Measurements from ENCODE around the gene INF2.

INF2 gene

GRCh38 chr14:104734051-104734587, 44.7 kb downstream of the INF2 start:
- no peak for TF ChIP-seq YY1 (IDR thresholded peaks at IDR 0.05; ENCODE audit: low read depth)
- TF ChIP-seq MAX (IDR thresholded peaks at IDR 0.05) = no peak
- TF ChIP-seq TEAD4 (IDR thresholded peaks at IDR 0.05) = no peak

- TF ChIP-seq CEBPB (IDR thresholded peaks at IDR 0.05) (no peak), REST (IDR thresholded peaks at IDR 0.05; ENCODE audit: low read depth) (no peak)
Measured at GRCh38 chr14:104734601-104734990, 45.2 kb downstream of the INF2 start.

DNA sequence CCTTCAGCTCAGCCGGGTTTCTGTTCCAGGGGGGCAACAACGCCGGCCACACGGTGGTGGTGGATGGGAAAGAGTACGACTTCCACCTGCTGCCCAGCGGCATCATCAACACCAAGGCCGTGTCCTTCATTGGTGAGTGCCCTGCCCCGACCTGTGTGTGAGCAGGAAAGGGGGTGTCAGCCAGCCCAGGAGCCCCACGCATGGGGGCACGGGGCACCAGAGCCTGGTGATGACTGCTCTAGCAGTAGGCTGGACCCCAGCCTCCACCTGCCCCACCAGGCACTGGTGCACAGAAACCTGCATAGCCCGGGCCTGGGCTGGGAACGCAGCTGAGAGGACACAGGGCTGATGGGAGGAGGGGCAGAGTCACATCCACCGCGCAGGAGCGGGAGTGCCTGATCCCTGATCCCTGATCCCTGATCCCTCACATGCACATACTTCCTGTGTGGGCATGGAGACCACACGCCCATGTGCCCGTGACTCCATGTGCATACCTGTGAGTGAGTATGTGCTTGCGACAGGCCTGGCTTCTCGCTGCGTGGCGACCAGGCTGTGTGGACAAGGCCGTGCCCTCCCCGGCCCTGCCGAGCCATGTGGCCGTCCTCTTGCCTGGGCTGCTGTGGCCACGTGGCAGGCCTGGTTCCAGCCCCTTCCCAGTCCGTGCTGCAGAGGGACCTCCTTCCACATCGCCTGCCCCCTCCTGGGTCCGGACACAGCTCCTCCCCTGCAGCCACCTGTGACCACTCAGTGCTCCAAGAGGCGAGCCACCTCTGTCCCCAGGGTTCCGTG, 45.8 kb downstream of the INF2 start:
- TF ChIP-seq REST (IDR thresholded peaks at IDR 0.05; ENCODE audit: low read depth) = no peak
- no peak for TF ChIP-seq TAF1 (IDR thresholded peaks at IDR 0.05; ENCODE audit: low read depth)
- no peak for TF ChIP-seq NFIC (IDR thresholded peaks at IDR 0.05)
- no peak for TF ChIP-seq CREB1 (IDR thresholded peaks at IDR 0.05; ENCODE audit: low read depth)
- no peak for TF ChIP-seq TEAD4 (IDR thresholded peaks at IDR 0.05)
- TF ChIP-seq FOXM1 (IDR thresholded peaks at IDR 0.05; ENCODE audit: borderline replicate concordance, low read depth) = no peak
- no peak for TF ChIP-seq ZBTB7A (IDR thresholded peaks at IDR 0.05; ENCODE audit: low read depth)
- TF ChIP-seq TCF12 (IDR thresholded peaks at IDR 0.05; ENCODE audit: low read depth) = no peak
- TF ChIP-seq YY1 (IDR thresholded peaks at IDR 0.05; ENCODE audit: low read depth) = no peak
- TF ChIP-seq EGR1 (IDR thresholded peaks at IDR 0.05) = no peak
- no peak for TF ChIP-seq CEBPB (IDR thresholded peaks at IDR 0.05)
- TF ChIP-seq RAD21 (IDR thresholded peaks at IDR 0.05; ENCODE audit: low read depth) = no peak
- TF ChIP-seq MAX (IDR thresholded peaks at IDR 0.05) = no peak
- TF ChIP-seq USF1 (IDR thresholded peaks at IDR 0.05) = no peak

DNA sequence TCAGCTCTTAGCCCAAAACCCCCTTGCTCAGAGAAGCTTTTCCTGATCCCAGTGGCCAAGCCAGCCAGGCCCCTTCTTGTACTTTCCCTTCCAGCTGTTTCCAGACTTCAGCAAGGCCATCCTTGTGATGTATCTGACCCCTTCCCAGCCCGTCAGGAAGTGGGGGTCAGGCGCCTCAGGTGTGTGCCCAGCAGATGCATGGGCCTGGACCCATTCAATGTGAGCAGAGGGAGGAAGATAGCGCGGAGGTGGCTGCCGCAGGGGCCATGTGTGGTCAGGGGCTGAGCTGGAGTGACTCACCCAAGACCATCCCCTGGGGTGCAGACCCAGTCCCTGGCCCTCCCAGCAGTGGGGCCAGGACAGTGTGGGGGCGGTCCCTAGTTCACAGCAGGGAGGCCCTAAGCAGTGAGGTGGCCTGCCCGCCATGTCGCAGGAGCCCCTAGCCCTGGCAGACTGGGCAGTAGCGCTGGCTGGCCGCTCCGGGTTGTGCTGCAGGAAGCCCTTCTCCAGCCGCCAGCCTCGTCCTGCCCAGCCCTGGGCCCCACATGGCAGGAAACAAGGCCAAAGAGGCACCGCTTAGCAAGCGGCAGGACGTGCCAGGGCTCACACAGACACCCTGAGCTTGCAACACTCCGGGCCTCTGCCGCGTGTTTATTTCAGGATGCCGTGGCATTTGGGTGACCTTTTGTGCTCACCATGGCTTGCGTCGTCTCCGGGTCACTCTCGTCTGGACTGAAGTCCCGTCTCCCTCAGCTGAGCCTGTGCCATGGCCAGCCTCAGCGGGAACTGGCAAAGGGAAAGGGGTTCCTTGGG, 46.6 kb downstream of the INF2 start:
- no peak for TF ChIP-seq ZBTB7A (IDR thresholded peaks at IDR 0.05; ENCODE audit: low read depth)
- no peak for TF ChIP-seq USF1 (IDR thresholded peaks at IDR 0.05)
- TF ChIP-seq CREB1 (IDR thresholded peaks at IDR 0.05; ENCODE audit: low read depth) = no peak

GRCh38 chr14:104738375-104739019, 49.1 kb downstream of the INF2 start:
- TF ChIP-seq EP300 (IDR thresholded peaks at IDR 0.05; ENCODE audit: borderline replicate concordance) (no peak), CREB1 (IDR thresholded peaks at IDR 0.05; ENCODE audit: low read depth) (no peak), MAX (IDR thresholded peaks at IDR 0.05) (no peak), TEAD4 (IDR thresholded peaks at IDR 0.05) (no peak), CEBPB (IDR thresholded peaks at IDR 0.05) (no peak)

- no peak for TF ChIP-seq RAD21 (IDR thresholded peaks at IDR 0.05; ENCODE audit: low read depth)
Measured at GRCh38 chr14:104739026-104739425, 49.6 kb downstream of the INF2 start.

Measured in Ishikawa (cell line).